Measurements from ENCODE around the gene GRK5. TPM values are rescaled to one million over a fixed set of nuclear protein-coding genes. Genes with fewer than 3 reads are reported as not detected.

The GRK5 gene
- total RNA-seq, 1 experiment from 2014 or later: 4.8 TPM

DNA sequence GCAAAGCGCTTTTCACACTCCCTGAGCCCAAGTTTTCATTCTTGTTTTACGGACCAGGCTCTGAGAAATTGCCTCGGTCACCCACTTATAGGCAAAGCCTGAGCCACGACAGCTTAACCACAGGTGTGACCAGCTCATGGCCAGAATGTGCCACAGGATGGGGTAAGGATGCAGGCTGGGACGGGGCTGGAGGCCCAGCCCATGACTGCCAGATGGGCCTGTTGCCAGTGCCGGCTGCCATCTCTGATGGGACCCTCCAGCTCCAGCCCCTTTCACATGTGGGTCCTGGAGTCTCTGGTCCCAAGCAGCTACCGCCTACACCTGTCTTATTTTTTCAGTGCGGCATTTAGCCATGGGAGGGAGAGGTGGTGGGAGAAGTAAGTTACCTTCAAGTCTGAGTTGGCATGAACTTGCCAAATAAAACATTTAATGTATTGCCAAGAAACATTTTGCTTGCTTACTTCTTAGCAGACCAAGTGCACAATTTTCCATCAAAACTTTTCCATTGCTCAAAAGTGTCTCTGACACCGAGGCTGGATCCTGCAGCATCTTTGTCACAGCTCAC lies 142.6 kb downstream of the GRK5 start:
- H3F3A ChIP-seq (ENCODE audit: insufficient read depth, low read depth): no peaks in the 10 kb centered on the region
- H3K4me3 ChIP-seq: no peak overlapping the region
- intact Hi-C loops (cut with micrococcal nuclease; ENCODE audit: unreplicated experiment): no loop called here
- no peaks in the 10 kb centered on the region for H3K79me2 ChIP-seq (ENCODE audit: low read depth)
- H3K27me3 ChIP-seq (ENCODE audit: insufficient read depth, low read depth): no peaks in the 10 kb centered on the region
- no peaks in the 10 kb centered on the region for H3K9me2 ChIP-seq (ENCODE audit: insufficient read depth)
- H3K27ac ChIP-seq: no peak overlapping the region
- ChIA-PET CTCF (no interaction called here), POLR2A (ENCODE audit: unreplicated experiment) (no interaction called here)
- BruUV-seq (replicated peaks): no TSS peak
- H4K20me1 ChIP-seq (ENCODE audit: insufficient read depth): no peaks in the 10 kb centered on the region
- no peak overlapping the region for H3K4me2 ChIP-seq
- no peaks in the 10 kb centered on the region for H3K4me1 ChIP-seq (replicated peaks; ENCODE audit: insufficient read depth)
- no peak for DNase-seq
- H3K36me3 ChIP-seq (ENCODE audit: low read depth): no peaks in the 10 kb centered on the region
- TF ChIP-seq EZH2 (IDR thresholded peaks at IDR 0.05; ENCODE audit: low read depth): no peak
- TF ChIP-seq, protein P1, sequence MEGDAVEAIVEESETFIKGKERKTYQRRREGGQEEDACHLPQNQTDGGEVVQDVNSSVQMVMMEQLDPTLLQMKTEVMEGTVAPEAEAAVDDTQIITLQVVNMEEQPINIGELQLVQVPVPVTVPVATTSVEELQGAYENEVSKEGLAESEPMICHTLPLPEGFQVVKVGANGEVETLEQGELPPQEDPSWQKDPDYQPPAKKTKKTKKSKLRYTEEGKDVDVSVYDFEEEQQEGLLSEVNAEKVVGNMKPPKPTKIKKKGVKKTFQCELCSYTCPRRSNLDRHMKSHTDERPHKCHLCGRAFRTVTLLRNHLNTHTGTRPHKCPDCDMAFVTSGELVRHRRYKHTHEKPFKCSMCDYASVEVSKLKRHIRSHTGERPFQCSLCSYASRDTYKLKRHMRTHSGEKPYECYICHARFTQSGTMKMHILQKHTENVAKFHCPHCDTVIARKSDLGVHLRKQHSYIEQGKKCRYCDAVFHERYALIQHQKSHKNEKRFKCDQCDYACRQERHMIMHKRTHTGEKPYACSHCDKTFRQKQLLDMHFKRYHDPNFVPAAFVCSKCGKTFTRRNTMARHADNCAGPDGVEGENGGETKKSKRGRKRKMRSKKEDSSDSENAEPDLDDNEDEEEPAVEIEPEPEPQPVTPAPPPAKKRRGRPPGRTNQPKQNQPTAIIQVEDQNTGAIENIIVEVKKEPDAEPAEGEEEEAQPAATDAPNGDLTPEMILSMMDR (conservative IDR thresholded peaks at IDR 0.05): no peak
- H2AFZ ChIP-seq: no peak overlapping the region
- no peaks in the 10 kb centered on the region for H3K9me3 ChIP-seq (ENCODE audit: insufficient read depth, low read depth)

DNA sequence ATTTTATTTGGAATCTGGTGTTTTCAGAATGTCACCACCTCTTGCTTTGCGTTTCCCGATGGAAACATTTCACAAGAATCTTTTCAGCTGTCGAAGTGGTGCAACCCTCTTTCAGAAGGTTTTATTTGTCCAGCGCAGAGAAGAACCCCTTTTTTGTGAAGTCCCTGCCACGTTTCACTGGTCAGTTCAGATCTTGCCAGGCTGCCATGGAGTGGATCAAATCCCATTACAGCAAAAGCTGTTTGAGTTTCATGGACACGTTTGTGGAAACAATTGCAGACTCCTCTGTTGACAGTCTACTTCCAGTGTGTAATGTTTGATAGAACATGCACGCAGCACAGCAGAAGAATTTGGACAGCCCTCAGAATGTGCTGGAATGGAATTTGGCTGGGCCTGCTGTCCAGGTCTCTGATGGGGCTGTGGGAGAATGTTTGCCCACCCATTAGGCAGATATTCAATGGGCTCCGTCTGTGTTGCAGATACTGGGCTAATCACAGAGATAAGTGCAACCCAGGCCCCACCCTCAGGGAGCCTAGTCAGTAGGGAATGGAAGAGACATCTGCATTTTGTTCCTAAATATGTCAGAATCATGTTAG lies 143.2 kb downstream of the GRK5 start:
- CTCF ChIA-PET: no interaction called here
- H2AFZ ChIP-seq: no peak overlapping the region
- no peaks in the 10 kb centered on the region for H3K9me2 ChIP-seq (ENCODE audit: insufficient read depth)
- no TSS peak for BruUV-seq (replicated peaks)
- no peaks in the 10 kb centered on the region for H3F3A ChIP-seq (ENCODE audit: insufficient read depth, low read depth)
- H3K79me2 ChIP-seq (ENCODE audit: low read depth): no peaks in the 10 kb centered on the region
- no peaks in the 10 kb centered on the region for H4K20me1 ChIP-seq (ENCODE audit: insufficient read depth)
- no peak overlapping the region for H3K27ac ChIP-seq
- POLR2A ChIA-PET (ENCODE audit: unreplicated experiment): no interaction called here
- TF ChIP-seq, protein P1 (conservative IDR thresholded peaks at IDR 0.05): no peak
- no peak for TF ChIP-seq EZH2 (IDR thresholded peaks at IDR 0.05; ENCODE audit: low read depth)
- H3K27me3 ChIP-seq (ENCODE audit: insufficient read depth, low read depth): no peaks in the 10 kb centered on the region
- H3K9me3 ChIP-seq (ENCODE audit: insufficient read depth, low read depth): no peaks in the 10 kb centered on the region
- no peaks in the 10 kb centered on the region for H3K36me3 ChIP-seq (ENCODE audit: low read depth)
- DNase-seq: no peak
- intact Hi-C loops (cut with micrococcal nuclease; ENCODE audit: unreplicated experiment): no loop called here
- H3K4me2 ChIP-seq: no peak overlapping the region
- no peak overlapping the region for H3K4me3 ChIP-seq
- no peaks in the 10 kb centered on the region for H3K4me1 ChIP-seq (replicated peaks; ENCODE audit: insufficient read depth)

DNA sequence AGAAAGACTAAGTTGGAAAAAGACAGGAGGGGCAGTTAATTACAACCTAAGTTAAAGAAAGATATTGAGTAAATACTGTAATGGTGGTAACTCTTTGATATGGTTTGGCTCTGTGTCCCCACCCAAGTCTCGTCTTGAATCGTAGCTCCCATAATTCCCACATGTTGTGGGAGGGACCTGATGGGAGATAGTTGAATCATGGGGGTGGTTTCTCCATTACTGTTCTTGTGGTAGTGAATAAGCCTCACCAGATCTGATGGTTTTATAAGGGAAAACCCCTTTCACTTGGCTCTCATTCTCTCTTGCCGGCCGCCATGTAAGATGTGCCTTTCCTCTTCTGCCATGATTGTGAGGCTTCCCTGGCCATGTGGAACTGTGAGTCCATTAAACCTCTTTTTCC lies 143.8 kb downstream of the GRK5 start:
- intact Hi-C loops (cut with micrococcal nuclease; ENCODE audit: unreplicated experiment): no loop called here
- no peak overlapping the region for H3K4me2 ChIP-seq
- no peaks in the 10 kb centered on the region for H4K20me1 ChIP-seq (ENCODE audit: insufficient read depth)
- no peaks in the 10 kb centered on the region for H3K36me3 ChIP-seq (ENCODE audit: low read depth)
- H3K9me2 ChIP-seq (ENCODE audit: insufficient read depth): no peaks in the 10 kb centered on the region
- H3K4me3 ChIP-seq: no peak overlapping the region
- CTCF ChIA-PET: no interaction called here
- H3K27ac ChIP-seq: no peak overlapping the region
- H3K79me2 ChIP-seq (ENCODE audit: low read depth): no peaks in the 10 kb centered on the region
- TF ChIP-seq, protein P1 (conservative IDR thresholded peaks at IDR 0.05): no peak
- no peak for TF ChIP-seq EZH2 (IDR thresholded peaks at IDR 0.05; ENCODE audit: low read depth)
- POLR2A ChIA-PET (ENCODE audit: unreplicated experiment): no interaction called here
- H3K27me3 ChIP-seq (ENCODE audit: insufficient read depth, low read depth): no peaks in the 10 kb centered on the region
- no peaks in the 10 kb centered on the region for H3F3A ChIP-seq (ENCODE audit: insufficient read depth, low read depth)
- no peak overlapping the region for H2AFZ ChIP-seq
- BruUV-seq (replicated peaks): no TSS peak
- H3K9me3 ChIP-seq (ENCODE audit: insufficient read depth, low read depth): no peaks in the 10 kb centered on the region; the same call in 1 of the 2 replicates
- DNase-seq: no peak
- H3K4me1 ChIP-seq (replicated peaks; ENCODE audit: insufficient read depth): no peaks in the 10 kb centered on the region

All from PC-9 (cell line).